ENCODE measurements around the gene UNC79. TPM values are rescaled to one million over a fixed set of nuclear protein-coding genes. Genes with fewer than 3 reads are reported as not detected.

UNC79 gene
- polyA plus RNA-seq, 3 donors, result 0.01 to 0.02 TPM; not detected in 1

GRCh38 chr14:93734086-93734822, 303.5 kb downstream of the UNC79 start:
- Histone ChIP-seq H3K79me2 (ENCODE audit: insufficient read depth, low read length) (no peaks in the 10 kb centered on the region), H3K4me3 (replicated peaks in 1 of 3; ENCODE audit: low read depth in 2 of 3, low read length in 3 of 3) (no peak overlapping the region), H3K4me2 (replicated peaks; ENCODE audit: extremely low read depth, low read length, poor library complexity, severe bottlenecking) (no peak overlapping the region), H3K9me3 (replicated peaks in 1 of 2; ENCODE audit: control insufficient read depth in 1 of 2, insufficient read depth in 1 of 2, low read length in 2 of 2) (no peaks in the 10 kb centered on the region), H3K27me3 (ENCODE audit: control insufficient read depth in 2 of 2, insufficient read depth in 2 of 2, low read length in 2 of 2) (no peaks in the 10 kb centered on the region), H3K9ac (ENCODE audit: insufficient read depth, low read length, poor library complexity, severe bottlenecking) (no peak overlapping the region), H2AFZ (ENCODE audit: insufficient read depth, low read depth, low read length, poor library complexity, severe bottlenecking) (no peak overlapping the region), H3K4me1 (ENCODE audit: control insufficient read depth in 1 of 2, insufficient read depth in 2 of 2, low read length in 2 of 2) (no peaks in the 10 kb centered on the region), H4K20me1 (ENCODE audit: insufficient read depth, low read length) (no peaks in the 10 kb centered on the region), H3K27ac (ENCODE audit: low read depth in 1 of 2, low read length in 2 of 2) (no peak overlapping the region), H3K36me3 (replicated peaks in 1 of 2; ENCODE audit: control insufficient read depth in 1 of 2, insufficient read depth in 2 of 2, low read length in 2 of 2) (no peaks in the 10 kb centered on the region)
- no peak overlapping the region for H3K4me3 Mint-ChIP-seq
- DNase-seq, result no peak
- H3K9me3 Mint-ChIP-seq, result peaks cover 0 to 2% (median 0%) of the 10 kb centered on the region in 7 donors
- TF ChIP-seq CTCF (IDR thresholded peaks at IDR 0.05), result no peak
- 85% methylated on average over 22 of the region's 25 CpGs for WGBS (ENCODE audit: insufficient coverage)
- intact Hi-C loops (cut with micrococcal nuclease), result no loop called here
- H3K36me3 Mint-ChIP-seq, result no peaks in the 10 kb centered on the region
- H3K4me1 Mint-ChIP-seq, result no peaks in the 10 kb centered on the region
- no peak overlapping the region for H3K27ac Mint-ChIP-seq
- H3K27me3 Mint-ChIP-seq (ENCODE audit: low read depth in 3 of 3), result peaks cover 4 to 9% (median 4%) of the 10 kb centered on the region in 3 donors

GRCh38 chr14:93735206-93735605, 304.5 kb downstream of the UNC79 start:
- no peak for DNase-seq
- Histone ChIP-seq H4K20me1 (ENCODE audit: insufficient read depth, low read length) (no peaks in the 10 kb centered on the region), H3K9ac (ENCODE audit: insufficient read depth, low read length, poor library complexity, severe bottlenecking) (no peak overlapping the region), H3K4me1 (ENCODE audit: control insufficient read depth in 1 of 2, insufficient read depth in 2 of 2, low read length in 2 of 2) (no peaks in the 10 kb centered on the region), H2AFZ (ENCODE audit: insufficient read depth, low read depth, low read length, poor library complexity, severe bottlenecking) (no peak overlapping the region), H3K36me3 (replicated peaks in 1 of 2; ENCODE audit: control insufficient read depth in 1 of 2, insufficient read depth in 2 of 2, low read length in 2 of 2) (no peaks in the 10 kb centered on the region), H3K9me3 (replicated peaks in 1 of 2; ENCODE audit: control insufficient read depth in 1 of 2, insufficient read depth in 1 of 2, low read length in 2 of 2) (no peaks in the 10 kb centered on the region), H3K4me3 (replicated peaks in 1 of 3; ENCODE audit: low read depth in 2 of 3, low read length in 3 of 3) (no peak overlapping the region), H3K27me3 (ENCODE audit: control insufficient read depth in 2 of 2, insufficient read depth in 2 of 2, low read length in 2 of 2) (no peaks in the 10 kb centered on the region), H3K4me2 (replicated peaks; ENCODE audit: extremely low read depth, low read length, poor library complexity, severe bottlenecking) (no peak overlapping the region), H3K79me2 (ENCODE audit: insufficient read depth, low read length) (no peaks in the 10 kb centered on the region), H3K27ac (ENCODE audit: low read depth in 1 of 2, low read length in 2 of 2) (no peak overlapping the region)
- 94% methylated on average over 12 of the region's 12 CpGs for WGBS (ENCODE audit: insufficient coverage)
- no peak overlapping the region for H3K27ac Mint-ChIP-seq
- no peaks in the 10 kb centered on the region for H3K36me3 Mint-ChIP-seq
- intact Hi-C loops (cut with micrococcal nuclease), result no loop called here
- H3K4me3 Mint-ChIP-seq, result no peak overlapping the region
- peaks cover 2 to 10% (median 4%) of the 10 kb centered on the region in 3 donors for H3K27me3 Mint-ChIP-seq (ENCODE audit: low read depth in 3 of 3)
- no peaks in the 10 kb centered on the region for H3K4me1 Mint-ChIP-seq
- H3K9me3 Mint-ChIP-seq, result peaks cover 0 to 2% (median 0%) of the 10 kb centered on the region in 7 donors
- TF ChIP-seq CTCF (IDR thresholded peaks at IDR 0.05), result no peak

All from CD14-positive monocyte (primary cell).